ENCODE data around the gene ZNF699.

ZNF699 gene

DNA sequence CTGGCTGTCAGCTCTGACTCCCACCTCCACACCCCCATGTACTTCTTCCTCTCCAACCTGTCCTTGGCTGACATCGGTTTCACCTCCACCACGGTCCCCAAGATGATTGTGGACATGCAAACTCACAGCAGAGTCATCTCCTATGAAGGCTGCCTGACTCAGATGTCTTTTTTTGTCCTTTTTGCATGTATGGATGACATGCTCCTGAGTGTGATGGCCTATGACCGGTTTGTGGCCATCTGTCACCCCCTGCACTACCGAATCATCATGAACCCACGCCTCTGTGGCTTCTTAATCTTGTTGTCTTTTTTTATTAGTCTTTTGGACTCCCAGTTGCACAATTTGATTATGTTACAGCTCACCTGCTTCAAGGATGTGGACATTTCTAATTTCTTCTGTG, 58.4 kb downstream of the ZNF699 start:
- TF ChIP-seq, protein P1, sequence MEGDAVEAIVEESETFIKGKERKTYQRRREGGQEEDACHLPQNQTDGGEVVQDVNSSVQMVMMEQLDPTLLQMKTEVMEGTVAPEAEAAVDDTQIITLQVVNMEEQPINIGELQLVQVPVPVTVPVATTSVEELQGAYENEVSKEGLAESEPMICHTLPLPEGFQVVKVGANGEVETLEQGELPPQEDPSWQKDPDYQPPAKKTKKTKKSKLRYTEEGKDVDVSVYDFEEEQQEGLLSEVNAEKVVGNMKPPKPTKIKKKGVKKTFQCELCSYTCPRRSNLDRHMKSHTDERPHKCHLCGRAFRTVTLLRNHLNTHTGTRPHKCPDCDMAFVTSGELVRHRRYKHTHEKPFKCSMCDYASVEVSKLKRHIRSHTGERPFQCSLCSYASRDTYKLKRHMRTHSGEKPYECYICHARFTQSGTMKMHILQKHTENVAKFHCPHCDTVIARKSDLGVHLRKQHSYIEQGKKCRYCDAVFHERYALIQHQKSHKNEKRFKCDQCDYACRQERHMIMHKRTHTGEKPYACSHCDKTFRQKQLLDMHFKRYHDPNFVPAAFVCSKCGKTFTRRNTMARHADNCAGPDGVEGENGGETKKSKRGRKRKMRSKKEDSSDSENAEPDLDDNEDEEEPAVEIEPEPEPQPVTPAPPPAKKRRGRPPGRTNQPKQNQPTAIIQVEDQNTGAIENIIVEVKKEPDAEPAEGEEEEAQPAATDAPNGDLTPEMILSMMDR (conservative IDR thresholded peaks at IDR 0.05), result no peak
- no peak for TF ChIP-seq ZFX (IDR thresholded peaks at IDR 0.05)
- no peak overlapping the region for H3K27ac ChIP-seq

DNA sequence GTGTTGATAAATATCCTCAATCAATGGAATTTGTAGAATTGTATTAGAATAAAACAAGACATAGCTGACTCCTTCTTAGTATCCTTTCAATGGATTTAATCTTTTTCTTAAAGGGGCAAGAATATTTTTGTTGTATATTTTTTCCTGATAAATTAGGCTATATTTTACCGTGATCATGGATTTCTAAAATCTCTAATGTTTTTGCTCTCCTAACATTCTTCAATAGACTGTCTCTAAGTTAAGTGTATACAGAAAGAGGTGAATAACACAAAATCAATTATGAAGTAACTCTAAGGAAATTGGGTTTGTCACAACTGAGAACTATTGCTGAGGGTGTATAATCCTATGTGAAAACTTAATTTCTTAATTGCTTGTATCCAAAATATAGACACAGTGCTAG, 59.0 kb downstream of the ZNF699 start, which contains the start of gene OR7E24:
Gene OR7E24 (plus strand): TSS at position 301 of the 400 bp plus-strand sequence. CDS start 114 bp downstream, outside the sequence.
- no peak for TF ChIP-seq ZFX (IDR thresholded peaks at IDR 0.05)
- TF ChIP-seq, protein P1 (conservative IDR thresholded peaks at IDR 0.05), result no peak
- H3K27ac ChIP-seq, result no peak within 1 kb of the TSS

Measured in C4-2B (cell line).